Heart right ventricle (tissue), 16 donors: ENCODE measurements around the gene ANKDD1A. TPM values are rescaled to one million over a fixed set of nuclear protein-coding genes. Genes with fewer than 3 reads are reported as not detected.

Experiments used
- ATAC-seq, 8 donors: fragments of 200-7000 bp; cut with Tn5 transposase; one replicate each; pipeline ENCODE4 v1.9.1; 2020; ENCODE audit warnings: mild to moderate bottlenecking in 8 of 8, moderate library complexity in 8 of 8, moderate number of reproducible peaks in 1 of 8
- DNase-seq, 2 donors: peaks; one replicate each; pipeline ENCODE4 v3.0.0-alpha.2; 2020
- H3K27ac ChIP-seq, 10 donors: fragments of 200-600 bp; sonication (generic) in 2 of 10; one replicate each; pipeline versions ENCODE4 v1.5.0 to v1.8.0; 2020 to 2022; ENCODE audit warnings: mild to moderate bottlenecking in 3 of 10
- H3K27me3 ChIP-seq, 7 donors: fragments of 200-600 bp; one replicate each; pipeline ENCODE4 v1.8.0; 2021 to 2022; ENCODE audit warnings: mild to moderate bottlenecking in 2 of 7
- H3K36me3 ChIP-seq, 9 donors: fragments of 200-600 bp; sonication (generic) in 1 of 9; one replicate each; pipeline versions ENCODE4 v1.5.0 to v1.8.0; 2020 to 2022; ENCODE audit warnings: mild to moderate bottlenecking in 2 of 9
- H3K4me1 ChIP-seq, 9 donors: fragments of 200-600 bp; sonication (generic) in 1 of 9; one replicate each; pipeline versions ENCODE4 v1.5.0 to v1.8.0; 2020 to 2022; ENCODE audit warnings: mild to moderate bottlenecking in 4 of 9
- H3K4me3 ChIP-seq, 10 donors: fragments of 200-600 bp; sonication (generic) in 2 of 10; one replicate each; pipeline versions ENCODE4 v1.5.0 to v1.8.0; 2020 to 2022; ENCODE audit warnings: mild to moderate bottlenecking in 7 of 10, moderate library complexity in 2 of 10
- H3K9me3 ChIP-seq, 11 donors: fragments of 200-600 bp in 10 of 11; sonication (generic) in 2 of 11; one replicate each; pipeline versions ENCODE4 v1.5.0 to v1.8.0; 2013 to 2022; ENCODE audit warnings: mild to moderate bottlenecking in 2 of 11, control low read depth in 1 of 11, moderate library complexity in 1 of 11
- CTCF ChIP-seq, 9 donors: fragments of 200-600 bp; sonication (generic) in 2 of 9; IDR thresholded peaks; one replicate each; pipeline versions ENCODE4 v1.5.0 to v1.8.0; 2021 to 2022; ENCODE audit warnings: antibody characterized with exemption in 9 of 9, mild to moderate bottlenecking in 5 of 9, moderate library complexity in 1 of 9
- WGBS, 2 donors: extraction: QIAGEN DNeasy Blood & Tissue Kit; methylation state at CpG; one replicate each; pipeline ENCODE4 v1.1.7; 2013; ENCODE audit warnings: inconsistent platforms in 1 of 2; 5-methylcytosine and 5-hydroxymethylcytosine counted together
- intact Hi-C, 10 donors: fragments of 100-400 bp; cut with DNase I; formaldehyde crosslinking; loops; one replicate each; pipeline versions ENCODE4 v1.11.1 to v1.14.2; 2022
- polyA plus RNA-seq, 2 donors: library from polyadenylated mRNA; stranded (reverse); fragments of 200-250 nt; gene quantifications; one replicate each; pipeline ENCODE4 v1.2.3, GENCODE V29; 2013
- total RNA-seq, 10 donors: library from RNA; stranded (reverse); fragmentation: NEBNext Ultra II Directional in 3 of 10; extraction: Animal tissue kit (Norgen Biotek cat#: 25700) in 3 of 10; gene quantifications; one replicate each; pipeline versions ENCODE4 v1.2.1 to v1.2.4, GENCODE V29; 2021 to 2023
- donor health status: Arrhythmogenic right ventricular cardiomyopathy.
- donor health status: ischemic (EF 13 %, LVEDD 7.1; RV severe dilation, severe dysfunction).
- donor health status: healthy with polysubstance abuse.
- donor health status: DM: no; HTN: yes; CAD: no.
- donor health status: DM: no; HTN: no; CAD: no.
- donor health status: ischemic (EF 25% LVEDD 6.9; RV normal size, moderate dysfunction).
- donor health status: ischemic (EF 25% LVEDD 5.7; RV mildly dilated, moderate dysfunction).
- donor health status: healthy.
- donor health status: DM: yes; HTN: yes; CAD: no.
- donor health status: Ischemic cardiomyopathy.
- donor health status: ischemic (EF 35%, LVEDD 5.7; RV mildly dilated, moderate dysfunction).
- donor health status: nonischemic (EF 11% LVEDD 7.7; RV severe dilation, severe dysfunction).
- donor health status: DM: yes; HTN: yes; CAD: no.
- donor health status: PGD.
- donor health status: ischemic (EF 29% LVEDD 5.4; RV normal size, mild dysfunction).
- donor health status: nonischemic (EF 23%, LVEDD 6.1; RV moderate dilation, normal function).

ANKDD1A gene
- total and polyA plus RNA-seq, 12 donors, result 0.70 to 1.9 (median 1.3) TPM

GRCh38 chr15:64875641-64876223 is 36.0 kb upstream of the ANKDD1A start:
- H3K9me3 ChIP-seq, result no peaks in the 10 kb centered on the region
- ATAC-seq (no peak), DNase-seq (no peak)
- H3K27me3 ChIP-seq, result no peaks in the 10 kb centered on the region
- no peaks in the 10 kb centered on the region for H3K36me3 ChIP-seq
- TF ChIP-seq CTCF (IDR thresholded peaks at IDR 0.05), result no peak
- H3K4me3 ChIP-seq, result no peak overlapping the region
- peaks cover 4 to 84% (median 30%) of the 10 kb centered on the region in 9 donors for H3K4me1 ChIP-seq
- peak overlapping the region in 2 of 10 donors; percentile 81 to 88 for H3K27ac ChIP-seq
- intact Hi-C loops, result no loop called here
- 69 to 73% methylated on average over 3 of the region's 3 CpGs for WGBS, 2 donors

- H3K27ac ChIP-seq, result peak overlapping the region; percentile 51 to 88 (median 82)
- whole genome bisulfite sequencing, 2 donors, result 48 to 67% methylated on average over 3 of the region's 3 CpGs
- no peaks in the 10 kb centered on the region for H3K27me3 ChIP-seq
- H3K4me1 ChIP-seq, result peaks cover 4 to 84% (median 30%) of the 10 kb centered on the region in 9 donors
- H3K9me3 ChIP-seq, result no peaks in the 10 kb centered on the region
- TF ChIP-seq CTCF (IDR thresholded peaks at IDR 0.05), result no peak
- H3K4me3 ChIP-seq, result no peak overlapping the region
- H3K36me3 ChIP-seq, result no peaks in the 10 kb centered on the region
- ATAC-seq (peak; percentile 68 to 84 (median 78)), DNase-seq (peak; percentile 76 to 81)
- intact Hi-C loops, result no loop called here
Measured at GRCh38 chr15:64877435-64877834, 34.3 kb upstream of the ANKDD1A start.

- no peak for TF ChIP-seq CTCF (IDR thresholded peaks at IDR 0.05)
- peak in 7 of 8 donors; percentile 18 to 65 (median 39) for ATAC-seq
- DNase-seq, result peak in 1 of 2 donors; percentile 55
- Histone ChIP-seq H3K27me3 (no peaks in the 10 kb centered on the region), H3K4me3 (no peak overlapping the region), H3K4me1 (peaks cover 4 to 84% (median 32%) of the 10 kb centered on the region in 9 donors), H3K27ac (peak overlapping the region in 9 of 10 donors; percentile 51 to 88 (median 82)), H3K9me3 (no peaks in the 10 kb centered on the region), H3K36me3 (no peaks in the 10 kb centered on the region)
- intact Hi-C loops, result no loop called here
- WGBS, 2 donors, result 53 to 66% methylated on average over 8 of the region's 8 CpGs
Measured at GRCh38 chr15:64878705-64879104, 33.0 kb upstream of the ANKDD1A start.

- no peaks in the 10 kb centered on the region for H3K27me3 ChIP-seq
- no peak for TF ChIP-seq CTCF (IDR thresholded peaks at IDR 0.05)
- ATAC-seq (peak in 7 of 8 donors; percentile 15 to 56 (median 40)), DNase-seq (no peak)
- H3K4me3 ChIP-seq, result no peak overlapping the region
- H3K36me3 ChIP-seq, result no peaks in the 10 kb centered on the region
- WGBS, 2 donors, result 67 to 68% methylated on average over 5 of the region's 5 CpGs
- H3K4me1 ChIP-seq, result peaks cover 3 to 69% (median 22%) of the 10 kb centered on the region in 9 donors
- intact Hi-C loops, result loop anchor here in 1 of 10 donors (5.0 kb wide), 1 partner anchor 41 kb away; the partner anchor contains the start of gene PLEKHO2
- peak overlapping the region in 9 of 10 donors; percentile 2 to 88 (median 73) for H3K27ac ChIP-seq
- no peaks in the 10 kb centered on the region for H3K9me3 ChIP-seq
Measured at GRCh38 chr15:64883100-64883581, 28.6 kb upstream of the ANKDD1A start.
